HL-60/S4 treated with phorbol 12-myristate 13-acetate at 8.2 ng/mL for 4 days and 3 days (cell line): ENCODE measurements around the gene SH3GL1.

Experiments
- in situ Hi-C: fragments of 300-500 bp; cut with MboI; formaldehyde crosslinking; loops from 2 replicates; pipeline ENCODE4 v1.15.0; 2022; ENCODE audit warnings: low sequenced_read_pairs

SH3GL1 gene

GRCh38 chr19:4376028-4376670 is 24.2 kb downstream of the SH3GL1 start:
- in situ Hi-C loops = no loop called here

GRCh38 chr19:4375164-4376027 is 25.0 kb downstream of the SH3GL1 start:
- in situ Hi-C loops = no loop called here

GRCh38 chr19:4374498-4375163 is 25.7 kb downstream of the SH3GL1 start:
- in situ Hi-C loops = no loop called here

- in situ Hi-C loops = no loop called here
Measured at GRCh38 chr19:4373601-4374497, 26.5 kb downstream of the SH3GL1 start.

GRCh38 chr19:4373013-4373367 is 27.4 kb downstream of the SH3GL1 start:
- in situ Hi-C loops = no loop called here

- in situ Hi-C loops = no loop called here
Measured at GRCh38 chr19:4372165-4373012, 28.0 kb downstream of the SH3GL1 start.

GRCh38 chr19:4371247-4372164 is 28.8 kb downstream of the SH3GL1 start:
- in situ Hi-C loops = no loop called here

GRCh38 chr19:4370418-4371041 is 29.8 kb downstream of the SH3GL1 start:
- in situ Hi-C loops = no loop called here

GRCh38 chr19:4369888-4370260 is 30.5 kb downstream of the SH3GL1 start:
- in situ Hi-C loops = no loop called here

DNA sequence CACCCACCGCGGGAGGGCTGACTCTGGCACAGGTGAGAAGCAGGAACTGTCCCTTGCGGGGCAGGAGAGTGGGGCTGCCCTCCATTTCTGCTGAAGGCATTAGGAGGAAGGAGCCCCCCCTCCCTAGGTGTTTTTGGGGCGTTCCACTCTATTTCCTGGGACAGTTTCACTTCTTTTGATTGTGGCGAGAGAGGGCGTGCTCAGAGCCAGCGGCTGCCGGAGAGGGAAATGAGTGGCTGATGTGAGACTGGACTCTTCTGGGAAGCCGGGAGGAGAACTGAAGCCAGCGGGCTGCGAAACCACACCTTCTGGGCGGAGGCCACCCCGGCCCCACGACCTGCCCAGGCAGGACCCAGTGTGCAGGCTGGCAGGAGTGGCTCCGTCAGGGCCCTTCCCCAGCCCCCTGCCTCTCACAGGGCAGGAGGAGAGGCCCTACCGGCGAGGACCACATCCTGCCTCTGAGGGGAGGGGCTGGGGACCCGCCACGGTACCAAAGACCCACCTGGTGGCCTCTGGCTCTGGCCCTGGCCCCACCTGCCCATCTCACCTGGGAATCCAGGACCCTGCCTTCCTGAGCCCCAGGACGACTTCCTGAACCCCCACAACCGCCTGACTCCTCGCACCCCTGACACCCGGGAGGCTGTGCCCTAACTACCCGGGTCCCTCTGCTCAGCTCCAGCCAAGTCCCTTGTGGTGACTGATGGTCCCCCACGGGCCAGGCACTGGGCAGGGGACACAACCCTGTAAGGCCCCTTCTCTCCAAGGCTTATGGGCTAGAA is 31.0 kb downstream of the SH3GL1 start:
- in situ Hi-C loops = no loop called here

DNA sequence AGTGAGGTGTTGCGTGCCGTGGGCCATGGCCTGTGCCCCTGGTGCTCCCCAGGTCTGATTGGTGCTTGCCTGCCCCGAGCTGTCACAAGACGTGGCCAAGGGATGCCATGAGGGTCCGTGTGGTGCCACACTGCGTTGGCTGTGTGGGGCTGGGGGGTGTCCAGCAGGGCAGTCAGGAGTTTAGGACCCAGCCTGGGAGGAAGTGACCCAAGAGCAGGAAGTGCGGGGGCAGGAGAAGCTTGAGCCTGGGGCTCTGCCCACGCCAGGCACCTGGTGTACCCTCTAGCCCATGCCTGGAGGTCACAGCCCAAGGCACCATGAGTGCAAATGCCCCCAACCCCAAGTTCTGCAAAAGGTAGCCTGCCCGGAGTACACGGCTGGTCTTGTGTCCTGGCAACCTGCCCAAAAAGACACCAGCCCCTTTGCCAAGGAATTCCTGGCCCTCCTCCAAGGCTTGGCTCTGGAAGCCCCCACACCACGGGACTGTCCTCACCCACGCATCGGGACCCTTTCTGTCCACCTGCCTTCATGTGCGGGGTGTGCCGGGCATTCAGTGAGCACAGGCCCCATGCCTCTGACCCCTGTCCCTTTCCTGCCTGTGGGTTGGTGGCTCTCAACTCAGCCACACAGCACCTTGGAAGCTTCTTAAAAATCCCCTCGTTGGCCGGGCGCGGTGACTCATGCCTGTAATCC is 32.1 kb downstream of the SH3GL1 start:
- in situ Hi-C loops = no loop called here

DNA sequence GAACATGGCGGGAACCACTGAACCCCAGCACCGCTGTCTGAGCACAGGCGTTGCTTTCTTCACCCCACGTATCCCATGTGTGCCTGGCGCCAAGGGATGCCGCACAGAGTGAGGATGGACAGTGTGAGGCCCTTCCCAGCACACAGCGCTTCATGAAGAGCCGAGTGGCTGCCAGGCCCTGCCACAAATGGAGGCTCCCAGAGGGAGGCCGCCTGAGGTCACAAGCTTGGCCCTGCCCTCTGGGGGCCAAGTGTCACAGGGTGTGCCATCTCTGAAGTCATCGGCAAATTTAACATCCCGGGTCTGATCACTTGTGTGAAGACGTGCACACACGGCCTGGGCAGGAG is 32.6 kb downstream of the SH3GL1 start:
- in situ Hi-C loops = no loop called here

GRCh38 chr19:4367336-4367723 is 33.0 kb downstream of the SH3GL1 start:
- in situ Hi-C loops = no loop called here

DNA sequence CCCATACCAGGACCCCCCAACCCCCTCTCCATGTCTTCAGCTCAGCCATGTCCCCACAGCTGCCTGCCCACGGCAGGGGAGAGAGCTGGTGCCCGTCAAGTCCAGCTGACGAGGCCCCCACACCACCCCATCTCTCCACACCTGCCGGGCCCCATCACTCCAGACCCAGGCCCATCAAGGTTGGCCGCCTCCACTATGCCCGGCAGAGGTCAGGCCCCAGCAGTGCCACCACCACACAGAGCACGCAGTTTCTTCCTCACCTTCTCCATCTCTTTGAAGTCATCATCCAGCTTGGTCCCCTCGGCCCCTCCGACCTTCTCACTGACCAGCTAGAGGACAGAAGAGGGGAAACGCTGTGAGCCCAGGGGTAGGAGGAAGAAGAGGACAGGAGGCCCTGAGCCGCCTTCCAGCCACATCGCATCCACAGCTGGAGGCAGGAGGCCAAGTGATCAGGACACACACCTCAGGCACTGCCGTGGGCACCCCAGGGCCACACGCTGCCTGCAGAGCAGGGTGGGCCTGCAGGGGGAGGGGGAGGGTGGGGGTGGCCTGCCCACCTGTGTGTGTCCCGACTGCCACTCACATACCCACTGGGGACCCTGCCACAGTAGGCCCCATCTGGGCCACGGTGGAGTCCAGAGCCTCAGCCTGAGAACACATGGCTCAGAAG is 33.5 kb downstream of the SH3GL1 start:
- in situ Hi-C loops = no loop called here

DNA sequence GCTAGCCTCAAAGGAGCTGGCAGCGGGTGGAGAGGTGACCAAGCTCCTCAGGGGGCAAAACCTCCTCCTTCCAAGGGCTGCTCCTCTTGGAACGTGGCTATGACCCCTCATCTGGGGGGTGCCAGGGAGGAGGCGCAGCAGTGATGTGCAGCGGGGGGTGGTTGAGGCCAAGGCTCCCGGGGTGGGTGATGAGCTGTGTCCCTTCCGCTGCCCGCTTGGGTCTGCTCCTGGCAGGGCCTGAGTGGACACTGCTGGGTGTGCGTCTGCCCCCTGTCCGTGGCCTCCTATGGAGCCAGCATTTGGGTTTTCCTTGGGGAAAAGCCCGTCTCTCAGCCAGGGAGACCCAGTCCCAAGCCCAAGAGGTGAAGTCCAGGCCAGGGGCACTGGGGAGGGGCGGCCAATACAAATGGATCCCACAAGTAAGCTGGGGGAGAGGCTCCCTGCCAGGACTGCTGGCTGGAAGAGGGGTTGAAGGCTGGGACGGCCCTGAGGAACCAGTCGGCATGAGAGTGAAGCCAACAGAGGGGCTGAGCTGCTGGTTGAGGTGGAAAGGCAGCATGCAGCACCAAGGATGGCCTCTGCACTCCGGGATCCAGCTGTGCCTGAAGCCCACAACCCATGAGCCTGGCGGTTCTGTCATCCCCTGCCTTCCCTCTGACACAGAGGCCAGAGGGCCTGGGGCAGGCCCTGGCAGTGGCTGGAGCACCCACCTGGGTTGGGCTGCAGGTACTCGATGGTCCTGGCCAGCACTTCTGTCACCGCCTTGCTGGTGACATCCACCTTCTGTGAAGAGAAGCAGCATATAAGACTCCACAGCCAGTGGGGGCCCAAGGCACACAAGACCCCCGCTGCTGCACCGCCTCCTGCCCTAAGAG is 34.3 kb downstream of the SH3GL1 start:
- in situ Hi-C loops = no loop called here

DNA sequence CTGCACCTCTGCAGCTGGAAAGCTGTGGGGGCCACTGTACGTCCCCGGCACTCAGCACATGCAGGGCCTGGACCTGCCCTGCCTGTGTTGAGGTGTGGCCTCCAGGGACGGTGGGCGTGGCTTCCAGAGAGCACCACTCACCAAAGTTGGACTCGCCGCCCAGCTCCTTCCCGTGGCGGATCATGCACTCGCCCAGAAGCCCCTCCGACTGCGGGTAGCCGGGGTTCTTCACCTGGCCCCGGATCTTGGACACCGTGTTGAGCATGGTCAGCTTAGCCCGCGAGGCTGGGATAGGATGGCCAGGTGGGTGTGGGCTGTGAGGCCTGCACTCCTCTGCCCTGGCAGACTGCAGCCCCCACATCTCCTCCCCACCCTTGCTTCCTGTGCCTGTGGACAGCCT is 35.0 kb downstream of the SH3GL1 start:
- in situ Hi-C loops = no loop called here
